ENCODE measurements around the gene TAAR5.
"Not testable (repeated sequence)": the region's sequence is repeated elsewhere in the genome, so short reads cannot be mapped to it uniquely, and the experiment has no call there.

The TAAR5 gene

GRCh38 chr6:132589454-132589853 lies at the start of gene TAAR5:
TSS of gene TAAR5 (minus strand) at chr6:132589741. CDS start at chr6:132589686, 55 bp downstream.
- TF ChIP-seq JUND (IDR thresholded peaks at IDR 0.05; ENCODE audit: low read depth), result no peak
- in situ Hi-C loops (cut with HindIII; ENCODE audit: low pct_unique_long_range_greater_than_20kb, low sequenced_read_pairs), result no loop called here
- no peak for DNase-seq (ENCODE audit: low read depth in 1 of 2, low spot score in 1 of 2)

- DNase-seq (ENCODE audit: low read depth in 1 of 2, low spot score in 1 of 2); in situ Hi-C loops (cut with HindIII; ENCODE audit: low pct_unique_long_range_greater_than_20kb, low sequenced_read_pairs): not testable (repeated sequence)
Observed at GRCh38 chr6:132637135-132637534, 47.6 kb upstream of the TAAR5 start.

- DNase-seq (ENCODE audit: low read depth in 1 of 2, low spot score in 1 of 2); in situ Hi-C loops (cut with HindIII; ENCODE audit: low pct_unique_long_range_greater_than_20kb, low sequenced_read_pairs): not testable (repeated sequence)
Observed at GRCh38 chr6:132635906-132636305, 46.4 kb upstream of the TAAR5 start.

- DNase-seq (ENCODE audit: low read depth in 1 of 2, low spot score in 1 of 2); in situ Hi-C loops (cut with HindIII; ENCODE audit: low pct_unique_long_range_greater_than_20kb, low sequenced_read_pairs): not testable (repeated sequence)
Observed at GRCh38 chr6:132635288-132635687, 45.7 kb upstream of the TAAR5 start.

- TF ChIP-seq JUND (IDR thresholded peaks at IDR 0.05; ENCODE audit: low read depth), result no peak
- in situ Hi-C loops (cut with HindIII; ENCODE audit: low pct_unique_long_range_greater_than_20kb, low sequenced_read_pairs), result no loop called here
- no peak for DNase-seq (ENCODE audit: low read depth in 1 of 2, low spot score in 1 of 2)
Observed at GRCh38 chr6:132634796-132635195, 45.3 kb upstream of the TAAR5 start.

GRCh38 chr6:132633362-132633761 lies 43.8 kb upstream of the TAAR5 start:
- no peak for DNase-seq (ENCODE audit: low read depth in 1 of 2, low spot score in 1 of 2)
- in situ Hi-C loops (cut with HindIII; ENCODE audit: low pct_unique_long_range_greater_than_20kb, low sequenced_read_pairs), result no loop called here
- TF ChIP-seq JUND (IDR thresholded peaks at IDR 0.05; ENCODE audit: low read depth), result no peak

GRCh38 chr6:132624175-132624574 lies 34.6 kb upstream of the TAAR5 start, which contains the start of gene TAAR2:
TSS of gene TAAR2 (minus strand) at chr6:132624275. CDS start at chr6:132624275, 0 bp downstream.
- no peak for DNase-seq (ENCODE audit: low read depth in 1 of 2, low spot score in 1 of 2)
- TF ChIP-seq JUND (IDR thresholded peaks at IDR 0.05; ENCODE audit: low read depth), result no peak
- in situ Hi-C loops (cut with HindIII; ENCODE audit: low pct_unique_long_range_greater_than_20kb, low sequenced_read_pairs), result no loop called here

GRCh38 chr6:132623106-132623845 lies 33.7 kb upstream of the TAAR5 start:
- TF ChIP-seq JUND (IDR thresholded peaks at IDR 0.05; ENCODE audit: low read depth), result no peak
- in situ Hi-C loops (cut with HindIII; ENCODE audit: low pct_unique_long_range_greater_than_20kb, low sequenced_read_pairs), result no loop called here
- no peak for DNase-seq (ENCODE audit: low read depth in 1 of 2, low spot score in 1 of 2)

- DNase-seq (ENCODE audit: low read depth in 1 of 2, low spot score in 1 of 2), result no peak
- TF ChIP-seq JUND (IDR thresholded peaks at IDR 0.05; ENCODE audit: low read depth), result no peak
- in situ Hi-C loops (cut with HindIII; ENCODE audit: low pct_unique_long_range_greater_than_20kb, low sequenced_read_pairs), result no loop called here
Observed at GRCh38 chr6:132616677-132617076, 27.1 kb upstream of the TAAR5 start.

GRCh38 chr6:132614554-132614953 lies 25.0 kb upstream of the TAAR5 start:
- in situ Hi-C loops (cut with HindIII; ENCODE audit: low pct_unique_long_range_greater_than_20kb, low sequenced_read_pairs), result no loop called here
- no peak for TF ChIP-seq JUND (IDR thresholded peaks at IDR 0.05; ENCODE audit: low read depth)
- DNase-seq (ENCODE audit: low read depth in 1 of 2, low spot score in 1 of 2), result peak in 1 of 2 experiments; percentile 58

- in situ Hi-C loops (cut with HindIII; ENCODE audit: low pct_unique_long_range_greater_than_20kb, low sequenced_read_pairs), result no loop called here
- no peak for DNase-seq (ENCODE audit: low read depth in 1 of 2, low spot score in 1 of 2)
- no peak for TF ChIP-seq JUND (IDR thresholded peaks at IDR 0.05; ENCODE audit: low read depth)
Observed at GRCh38 chr6:132612449-132613108, 23.0 kb upstream of the TAAR5 start.

- in situ Hi-C loops (cut with HindIII; ENCODE audit: low pct_unique_long_range_greater_than_20kb, low sequenced_read_pairs), result no loop called here
- no peak for DNase-seq (ENCODE audit: low read depth in 1 of 2, low spot score in 1 of 2)
- no peak for TF ChIP-seq JUND (IDR thresholded peaks at IDR 0.05; ENCODE audit: low read depth)
Observed at GRCh38 chr6:132611616-132612015, 22.1 kb upstream of the TAAR5 start.

- no peak for TF ChIP-seq JUND (IDR thresholded peaks at IDR 0.05; ENCODE audit: low read depth)
- no peak for DNase-seq (ENCODE audit: low read depth in 1 of 2, low spot score in 1 of 2)
- in situ Hi-C loops (cut with HindIII; ENCODE audit: low pct_unique_long_range_greater_than_20kb, low sequenced_read_pairs), result no loop called here
Observed at GRCh38 chr6:132607544-132608233, 18.1 kb upstream of the TAAR5 start.

Data from T47D (cell line).